HG02840 (cell line): ENCODE data around the gene CUEDC1.
"Not testable (repeated sequence)": the region's sequence is repeated elsewhere in the genome, so short reads cannot be mapped to it uniquely, and the experiment has no call there.

ENCODE experiments used
- ATAC-seq: cut with Tn5 transposase; IDR thresholded peaks from one replicate; pipeline ENCODE4 v1.9.1; 2021; ENCODE audit warnings: mild to moderate bottlenecking, moderate library complexity, moderate number of reproducible peaks; ENCODE audit not compliant: unreplicated experiment, low FRiP score

The CUEDC1 gene

DNA sequence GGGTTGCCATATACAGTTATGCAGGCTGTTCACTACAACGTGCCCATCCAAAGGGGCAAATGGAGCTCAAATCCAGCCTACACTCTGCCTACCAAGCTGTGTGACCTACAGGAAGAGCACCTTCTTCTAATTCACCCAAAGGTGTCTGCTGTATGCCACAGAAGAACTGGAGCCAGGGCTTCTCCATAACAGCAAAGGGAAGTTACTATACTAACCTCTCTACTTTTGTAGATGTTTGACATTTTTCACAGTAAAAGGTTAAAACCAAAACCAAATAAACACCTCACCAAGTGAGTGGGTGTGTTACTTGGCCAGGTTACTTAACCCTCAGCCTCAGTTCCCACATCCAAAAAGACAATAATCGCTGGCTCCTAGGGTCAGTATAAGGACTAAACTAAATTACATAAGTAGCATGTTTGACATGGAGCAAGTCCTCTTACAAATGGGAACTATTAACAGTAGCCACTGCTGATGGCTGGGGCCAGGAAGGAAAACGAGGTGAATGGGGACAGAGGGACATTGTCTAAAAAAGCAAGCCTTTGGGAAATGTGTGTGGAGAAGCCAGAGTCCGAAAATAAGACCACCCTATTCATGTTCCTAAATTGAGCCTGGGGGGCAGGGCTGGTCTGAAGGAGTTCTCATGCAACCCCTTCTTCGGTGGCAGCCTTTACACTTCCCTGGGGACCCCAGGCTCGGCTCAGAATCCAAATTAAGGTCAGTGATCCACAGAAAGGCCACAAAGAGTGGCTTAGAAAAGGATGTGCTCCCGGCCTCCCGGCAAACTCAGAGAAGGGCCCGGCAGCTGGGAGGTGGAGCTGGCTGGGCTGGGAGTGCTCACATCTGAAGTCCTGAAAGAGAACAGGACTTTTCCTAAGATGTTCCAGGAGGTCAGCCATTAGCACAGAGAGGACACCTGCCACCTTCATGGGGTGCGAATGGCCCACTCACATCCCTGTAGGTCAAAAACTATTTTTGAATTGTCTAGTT lies 13.5 kb downstream of the CUEDC1 start:
- ATAC-seq, result no peak

DNA sequence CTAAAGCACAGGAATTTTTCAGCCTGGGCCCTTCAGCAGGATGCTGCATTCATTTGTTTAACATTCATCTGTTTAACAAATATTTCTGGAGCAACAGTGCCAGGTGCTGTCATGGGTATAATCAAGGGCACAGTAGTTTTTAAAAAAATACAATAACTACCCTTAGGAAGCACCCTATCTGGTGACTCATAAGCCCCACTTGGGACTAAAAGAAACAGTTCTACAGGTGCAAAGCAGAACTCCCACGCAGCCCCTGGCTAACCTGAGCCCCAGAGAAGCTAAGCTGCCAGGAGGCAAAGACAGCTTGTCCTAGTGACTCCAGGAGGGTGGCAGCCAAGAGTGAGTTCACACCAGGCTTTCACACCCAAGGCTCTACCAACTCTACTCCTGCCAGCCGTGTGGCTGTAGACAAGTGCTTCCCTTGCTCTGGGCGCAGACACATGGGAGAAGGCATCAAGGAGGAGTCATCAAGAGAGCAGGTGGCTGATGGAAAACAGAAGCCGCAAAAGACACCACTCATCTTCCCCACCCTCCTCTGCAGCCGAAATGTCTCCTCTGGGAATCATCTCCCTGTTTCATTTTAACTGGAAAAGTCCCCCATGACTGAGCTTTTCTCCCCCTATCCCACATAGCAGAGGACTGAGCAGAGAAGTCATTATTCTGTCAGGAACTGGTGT lies 14.4 kb downstream of the CUEDC1 start:
- ATAC-seq, result no peak

- ATAC-seq, result no peak
These were observed 15.0 kb downstream of the CUEDC1 start for GRCh38 chr17:57940231-57940630.

- no peak for ATAC-seq
These were observed 15.4 kb downstream of the CUEDC1 start for GRCh38 chr17:57939797-57940196.

DNA sequence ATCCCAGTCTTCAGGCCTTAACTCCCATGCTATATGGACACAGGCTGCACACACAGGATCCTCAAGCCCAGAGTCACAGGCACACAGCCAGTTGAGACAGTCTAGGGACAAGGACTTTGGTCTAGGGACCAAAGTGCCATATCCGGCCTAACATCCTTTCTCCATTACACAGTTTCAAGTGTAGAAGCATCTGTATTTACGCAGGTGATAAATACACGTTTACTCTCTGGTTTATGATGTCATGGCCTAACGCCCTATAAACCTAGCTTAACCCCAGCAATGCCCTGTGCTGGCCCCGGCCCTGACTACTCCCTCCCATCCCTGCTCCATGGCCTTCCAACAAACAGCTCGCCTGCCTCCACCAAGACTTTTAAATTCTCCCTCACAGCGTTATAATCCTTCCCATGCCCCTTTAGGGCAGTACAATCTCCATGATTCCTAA lies 17.1 kb downstream of the CUEDC1 start:
- no peak for ATAC-seq

DNA sequence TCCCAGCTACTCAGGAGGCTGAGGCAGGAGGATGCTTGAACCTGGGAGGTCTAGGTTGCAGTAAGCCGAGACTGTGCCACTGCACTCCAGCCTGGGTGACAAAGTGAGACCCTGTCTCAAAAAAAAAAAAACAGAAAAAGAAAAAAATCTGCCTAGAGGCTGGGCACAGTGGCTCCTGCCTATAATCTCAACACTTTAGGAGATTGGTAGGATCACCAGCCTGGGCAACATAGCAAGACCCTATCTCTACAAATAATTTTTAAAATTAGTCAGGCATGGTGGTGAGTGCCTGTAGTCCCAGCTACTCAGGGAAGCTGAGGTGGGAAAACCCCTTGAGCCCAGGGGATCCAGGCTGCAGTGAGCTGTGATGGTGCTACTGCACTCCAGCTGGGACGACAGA lies 17.7 kb downstream of the CUEDC1 start:
- no peak for ATAC-seq

DNA sequence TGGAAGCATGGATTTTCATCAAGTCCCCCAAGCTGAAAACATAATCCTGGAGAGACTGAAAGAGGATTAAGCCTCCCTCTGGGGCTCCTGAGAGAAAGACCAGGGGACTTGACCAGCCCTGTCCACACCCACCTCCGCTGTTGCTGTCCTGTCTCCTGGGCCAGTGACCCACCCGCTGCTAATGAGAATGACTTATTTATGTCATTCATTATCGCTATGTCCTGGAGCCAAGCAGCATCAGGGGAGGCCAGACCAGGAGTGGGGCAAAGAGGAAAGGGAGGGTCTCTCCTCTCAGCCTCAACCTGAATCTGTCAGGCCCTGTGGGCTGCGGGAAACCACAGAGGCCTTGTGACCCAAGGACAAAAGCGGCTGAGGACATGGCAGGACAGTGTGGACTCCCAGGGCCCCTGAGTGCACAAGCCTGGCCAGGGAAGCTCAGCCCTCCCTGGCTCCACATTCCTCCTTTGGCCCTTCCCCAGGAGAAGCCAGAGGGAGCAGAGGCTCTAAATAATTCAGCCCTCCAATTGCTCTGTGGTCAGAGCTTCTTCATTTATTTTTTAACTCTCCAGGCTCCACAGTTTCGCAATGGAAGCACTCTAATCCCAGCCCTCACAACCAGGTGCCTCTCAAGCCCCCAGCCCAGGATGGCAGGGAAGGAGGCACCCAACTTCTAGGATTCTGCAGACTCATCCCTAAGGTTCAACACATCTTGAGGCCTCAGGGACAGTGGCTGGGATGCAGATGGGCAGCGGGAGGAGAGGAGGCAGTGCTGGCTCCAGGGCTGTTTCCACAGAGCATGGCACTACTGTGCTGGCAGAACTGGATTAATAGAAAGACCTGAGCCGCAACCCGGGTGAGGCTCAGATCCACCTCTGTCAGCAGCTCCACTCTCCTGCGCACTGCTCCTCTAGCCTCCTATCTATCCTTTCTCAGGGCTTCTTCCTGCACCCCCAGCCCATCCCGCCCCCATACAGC lies 19.1 kb downstream of the CUEDC1 start:
- no peak for ATAC-seq

DNA sequence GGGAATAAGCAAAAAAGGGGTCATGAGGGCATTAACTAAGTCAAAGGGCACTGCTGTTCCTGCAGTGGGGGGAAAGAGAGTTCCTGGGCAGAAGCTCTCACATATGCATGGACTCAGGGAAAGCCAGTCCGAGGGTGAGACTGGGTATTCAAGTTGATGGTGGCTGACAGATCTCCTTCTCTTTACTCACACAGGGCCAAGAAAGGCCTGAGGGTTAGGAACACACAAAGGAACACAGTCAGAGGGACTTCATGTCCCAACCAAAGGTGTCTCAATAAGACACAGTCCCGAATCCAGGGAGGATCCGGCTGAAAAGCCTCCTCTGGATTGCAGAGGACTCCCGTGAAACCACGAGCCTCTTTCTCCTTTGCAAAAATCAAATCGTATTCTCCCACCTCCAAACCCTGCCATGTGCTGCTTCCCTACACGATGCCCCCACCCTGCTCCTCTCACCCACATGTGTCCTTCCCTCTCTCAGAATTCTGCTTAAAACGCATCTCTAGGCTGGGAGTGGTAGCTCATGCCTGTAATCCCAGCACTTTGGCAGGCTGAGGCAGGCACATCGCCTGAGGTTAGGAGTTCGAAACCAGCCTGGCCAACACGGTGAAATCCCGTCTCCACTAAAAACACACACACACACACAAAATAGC lies 23.6 kb downstream of the CUEDC1 start:
- no peak for ATAC-seq

DNA sequence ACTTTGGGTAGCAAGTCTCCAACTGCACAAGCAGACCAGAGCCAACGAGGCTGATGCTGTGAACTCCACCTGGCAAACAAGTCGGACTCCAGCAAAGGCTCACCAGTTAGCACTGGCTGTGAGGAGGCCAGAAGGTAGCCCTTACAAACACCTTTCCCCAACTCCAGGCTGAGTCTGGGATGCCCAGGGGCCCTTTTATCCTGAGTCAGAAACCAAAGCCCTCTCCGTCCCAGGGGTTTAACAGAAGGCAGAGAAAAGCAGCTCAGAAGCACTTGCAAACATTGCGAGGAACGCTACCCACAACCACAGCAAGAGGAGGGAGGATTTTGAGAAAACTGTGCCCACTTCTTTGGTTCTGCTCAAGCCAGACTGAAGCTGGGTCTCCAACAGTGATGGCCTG lies 25.0 kb downstream of the CUEDC1 start:
- no peak for ATAC-seq

DNA sequence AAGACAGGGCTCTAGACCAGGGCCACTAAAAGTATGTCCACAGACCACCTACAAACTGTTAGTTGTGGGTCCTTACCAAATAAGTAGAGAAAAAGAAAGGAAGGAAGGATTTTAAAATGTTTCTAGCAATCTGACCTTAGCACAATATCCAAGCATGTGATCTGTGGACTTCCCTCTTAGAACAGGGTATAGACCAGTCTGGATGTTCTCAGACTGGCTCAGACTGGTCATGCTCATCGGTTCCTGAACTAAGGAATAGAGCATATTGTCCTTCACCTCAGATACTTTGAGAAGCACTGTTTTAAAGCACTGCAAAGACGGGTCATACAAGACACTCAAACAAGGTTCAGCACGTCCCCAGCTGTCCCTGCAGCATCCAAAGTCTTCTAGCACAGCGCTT lies 25.8 kb downstream of the CUEDC1 start:
- ATAC-seq, result no peak

DNA sequence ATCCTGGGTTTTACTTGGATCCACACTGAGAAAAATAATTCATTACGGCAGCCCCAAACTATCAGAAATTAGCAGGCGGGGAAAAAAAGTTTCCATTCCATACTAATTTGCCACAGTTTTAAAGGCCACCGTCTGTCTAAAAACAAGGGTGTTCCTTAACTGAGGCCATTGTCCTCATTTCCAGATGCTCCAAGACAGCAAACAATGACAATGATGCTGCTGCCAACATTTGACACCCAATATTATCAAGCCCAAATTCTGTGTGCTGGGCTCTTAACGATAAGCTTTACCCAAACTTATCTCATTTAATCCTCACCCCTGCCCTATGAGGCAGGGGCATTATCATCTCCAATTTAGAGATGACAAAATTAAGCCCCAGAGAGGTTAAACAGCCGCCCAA lies 26.3 kb downstream of the CUEDC1 start:
- ATAC-seq, result no peak

- no peak for ATAC-seq
These were observed 28.0 kb downstream of the CUEDC1 start for GRCh38 chr17:57927048-57927723.

DNA sequence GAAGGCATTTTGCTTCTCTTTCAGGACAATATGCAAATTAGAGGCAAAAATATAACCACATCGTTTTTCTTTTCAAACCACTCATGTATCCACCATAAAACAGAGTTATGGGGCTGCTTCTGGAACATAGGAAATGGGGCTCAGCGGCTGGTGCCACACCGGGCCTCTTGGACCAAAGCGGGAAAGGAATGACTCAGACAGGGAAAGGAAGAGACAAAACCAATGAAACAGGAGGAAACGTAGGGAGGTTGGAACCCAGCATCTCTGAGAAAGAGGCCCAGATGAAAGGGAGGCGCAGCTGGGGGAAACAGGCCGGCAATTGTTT lies 28.5 kb downstream of the CUEDC1 start:
- ATAC-seq, result no peak

- no peak for ATAC-seq
These were observed 29.7 kb downstream of the CUEDC1 start for GRCh38 chr17:57925361-57925990.

GRCh38 chr17:57924677-57925076 lies 30.5 kb downstream of the CUEDC1 start:
- no peak for ATAC-seq

- no peak for ATAC-seq
These were observed 31.9 kb downstream of the CUEDC1 start for GRCh38 chr17:57923182-57923872.

- not testable (repeated sequence) for ATAC-seq
These were observed 32.5 kb downstream of the CUEDC1 start for GRCh38 chr17:57922745-57923144.

DNA sequence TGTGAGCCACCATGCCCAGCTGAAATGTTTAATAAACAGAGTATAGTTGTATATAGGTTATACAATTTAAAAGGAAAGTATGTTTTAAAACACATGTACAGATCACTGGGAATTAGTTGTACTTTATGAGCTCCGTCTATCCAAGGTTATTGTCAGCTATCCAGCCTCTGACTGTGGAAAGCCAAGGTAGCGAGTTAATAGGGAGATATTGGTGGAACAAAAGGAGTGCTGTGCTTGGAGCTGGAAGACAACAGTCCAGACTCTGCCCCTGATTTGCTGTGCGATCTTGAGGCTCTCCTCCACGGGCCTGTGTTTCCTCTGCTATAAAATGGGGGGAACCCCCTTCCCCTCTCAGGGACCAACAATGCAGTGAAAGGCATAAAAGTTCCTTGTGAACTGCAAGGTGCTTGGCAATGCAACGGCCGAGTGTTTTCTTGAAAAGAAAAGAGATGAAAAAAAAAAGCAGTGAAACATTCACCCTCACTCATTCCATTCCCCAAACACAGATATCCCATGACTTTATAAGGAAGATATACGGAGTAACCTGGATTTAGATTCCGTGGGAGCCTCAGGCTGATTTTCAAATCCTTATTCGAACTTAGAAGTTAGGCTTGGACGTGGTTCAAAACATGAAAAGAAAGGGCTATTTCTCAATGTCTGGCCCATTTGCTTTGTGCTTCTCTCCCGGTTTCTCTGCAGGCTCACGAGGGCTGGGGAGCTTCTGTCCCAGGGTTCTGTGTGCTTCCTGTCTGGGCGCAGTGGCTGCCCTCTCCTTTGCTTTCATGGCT lies 34.1 kb downstream of the CUEDC1 start:
- no peak for ATAC-seq
